LNCAP (cell line): ENCODE measurements around the gene TMEM220.

Experiments used
- CTCF ChIP-seq: fragments of 450-650 bp; IDR thresholded peaks from 2 replicates; pipeline ENCODE4 v1.5.1; 2017; ENCODE audit warnings: mild to moderate bottlenecking

TMEM220 gene

GRCh38 chr17:10754861-10755591, 25.2 kb upstream of the TMEM220 start:
- no peak for TF ChIP-seq CTCF

GRCh38 chr17:10754109-10754508, 24.3 kb upstream of the TMEM220 start:
- TF ChIP-seq CTCF = peak; percentile 20; the same call in 1 of the 2 replicates

GRCh38 chr17:10752696-10753095, 22.9 kb upstream of the TMEM220 start:
- no peak for TF ChIP-seq CTCF

GRCh38 chr17:10751563-10751962, 21.7 kb upstream of the TMEM220 start:
- no peak for TF ChIP-seq CTCF

GRCh38 chr17:10750210-10750609, 20.4 kb upstream of the TMEM220 start:
- no peak for TF ChIP-seq CTCF

- no peak for TF ChIP-seq CTCF
These were observed 18.8 kb upstream of the TMEM220 start for GRCh38 chr17:10748531-10749181.

- TF ChIP-seq CTCF = no peak
These were observed 15.4 kb upstream of the TMEM220 start for GRCh38 chr17:10745231-10745630.
